Endothelial cell of umbilical vein (primary cell): Measurements from ENCODE around the gene SP1. TPM values are rescaled to one million over a fixed set of nuclear protein-coding genes. Genes with fewer than 3 reads are reported as not detected.

Source experiments
- BruUV-seq: library from RNA; stranded (reverse); fragments of 400-500 nt; replicated peaks from 2 replicates; lab custom pipeline; 2021; lab: Mats Ljungman, UMichigan
- CTCF ChIA-PET: fragments of 300-600, 350-600 bp; sonication (Branson Sonifier 250); formaldehyde crosslinking; loops from one replicate; lab custom pipeline; 2021; ENCODE audit warnings: antibody characterized with exemption, inconsistent platforms; lab: Charles Lee
- POLR2A ChIA-PET: fragments of 300-600, 350-600 bp; sonication (Branson Sonifier 250); formaldehyde crosslinking; loops from one replicate; lab custom pipeline; 2021; ENCODE audit warnings: antibody characterized with exemption, inconsistent platforms; lab: Charles Lee
- DNase-seq: peaks from one replicate; pipeline ENCODE4 v3.0.0-alpha.2; 2011; ENCODE audit warnings: low read depth, low spot score
- FAIRE-seq: peaks from 2 replicates; lab custom pipeline; 2011; peaks lifted over from hg19 to GRCh38; lab: Jason Lieb, UNC
- H2AFZ ChIP-seq: 2 replicates; pipeline ENCODE4 v1.6.0; 2012; ENCODE audit warnings: low read depth, low read length, control low read depth, inconsistent platforms
- H3K27ac ChIP-seq: 2 replicates; pipeline ENCODE4 v1.5.1; 2011; ENCODE audit warnings: low read depth, mild to moderate bottlenecking, control low read depth, low read length, moderate library complexity; ENCODE audit not compliant: insufficient read depth
- H3K27me3 ChIP-seq, 2 experiments: 2 replicates each; pipeline versions ENCODE4 v1.6.0 to v1.6.1; 2011; ENCODE audit warnings: low read length in 2 of 2, mixed read lengths in 1 of 2; ENCODE audit not compliant: control insufficient read depth in 2 of 2, insufficient read depth in 2 of 2
- H3K36me3 ChIP-seq, 2 experiments: 2 replicates in 1 of 2; 3 replicates in 1 of 2; pipeline ENCODE4 v1.5.1; 2011; ENCODE audit warnings: low read length in 2 of 2, mild to moderate bottlenecking in 1 of 2, moderate library complexity in 1 of 2; ENCODE audit not compliant: control insufficient read depth in 2 of 2, insufficient read depth in 2 of 2; ENCODE audit errors: extremely low read depth in 1 of 2
- H3K4me1 ChIP-seq: 3 replicates; pipeline ENCODE4 v1.5.1; 2011; ENCODE audit warnings: mild to moderate bottlenecking, low read length; ENCODE audit not compliant: control insufficient read depth, insufficient read depth; ENCODE audit errors: extremely low read depth
- H3K4me2 ChIP-seq: 2 replicates; pipeline ENCODE4 v1.6.1; 2011; ENCODE audit warnings: low read length, control low read depth, mixed read lengths; ENCODE audit not compliant: insufficient read depth
- H3K4me3 ChIP-seq, 3 experiments: fragments of 200-600 bp in 1 of 3; sonication (generic), shearing (Covaris generic) in 1 of 3; replicated peaks in 1 of 3; 2 replicates each; pipeline ENCODE4 v1.5.1; 2011 to 2016; ENCODE audit warnings: control low read depth in 3 of 3, low read length in 3 of 3, mild to moderate bottlenecking in 2 of 3, inconsistent platforms in 1 of 3, low read depth in 1 of 3, moderate library complexity in 1 of 3; ENCODE audit not compliant: insufficient read depth in 1 of 3
- H3K79me2 ChIP-seq: 2 replicates; pipeline ENCODE4 v1.6.0; 2012; ENCODE audit warnings: low read length, inconsistent platforms; ENCODE audit not compliant: control insufficient read depth, insufficient read depth
- H3K9ac ChIP-seq: replicated peaks from 2 replicates; pipeline ENCODE3; 2011; ENCODE audit warnings: low read length, control low read depth; ENCODE audit not compliant: insufficient read depth; ENCODE audit errors: extremely low read depth
- H3K9me1 ChIP-seq: replicated peaks from 3 replicates; pipeline ENCODE4 v1.6.0; 2011; ENCODE audit warnings: mild to moderate bottlenecking, low read length; ENCODE audit not compliant: control insufficient read depth, insufficient read depth; ENCODE audit errors: extremely low read depth
- H3K9me3 ChIP-seq: replicated peaks from 2 replicates; pipeline ENCODE4 v1.5.1; 2012; ENCODE audit warnings: low read length, inconsistent platforms; ENCODE audit not compliant: control insufficient read depth, insufficient read depth
- H4K20me1 ChIP-seq: replicated peaks from 2 replicates; pipeline ENCODE3; 2011; ENCODE audit warnings: mild to moderate bottlenecking, low read length; ENCODE audit not compliant: control insufficient read depth, insufficient read depth; ENCODE audit errors: extremely low read depth
- EZH2 ChIP-seq: IDR thresholded peaks from 2 replicates; pipeline ENCODE4 v1.6.1; 2012; ENCODE audit warnings: borderline replicate concordance, low read depth, mild to moderate bottlenecking, moderate library complexity, low read length, inconsistent platforms; ENCODE audit not compliant: severe bottlenecking
- FOS ChIP-seq: IDR thresholded peaks from 2 replicates; pipeline ENCODE4 v1.6.1; 2011; ENCODE audit warnings: mild to moderate bottlenecking, low read length, moderate library complexity, borderline replicate concordance; ENCODE audit not compliant: insufficient read depth
- GATA2 ChIP-seq: IDR thresholded peaks from 2 replicates; pipeline ENCODE4 v1.7.0; 2011; ENCODE audit warnings: low read depth, mild to moderate bottlenecking, moderate library complexity, mixed read lengths, low read length; ENCODE audit not compliant: insufficient read length, insufficient read depth
- JUN ChIP-seq: IDR thresholded peaks from 2 replicates; pipeline ENCODE4 v1.6.1; 2011; ENCODE audit warnings: borderline replicate concordance, low read depth; ENCODE audit not compliant: insufficient read length, insufficient read depth
- MYC ChIP-seq: IDR thresholded peaks from one replicate; pipeline ENCODE4 v1.6.1; 2011; ENCODE audit warnings: mild to moderate bottlenecking, low read depth, low read length
- POLR2A ChIP-seq: IDR thresholded peaks from 2 replicates; pipeline ENCODE4 v1.6.1; 2012; ENCODE audit warnings: low read depth, mild to moderate bottlenecking, control low read depth, low read length
- POLR2AphosphoS5 ChIP-seq: IDR thresholded peaks from 2 replicates; pipeline ENCODE4 v1.6.1; 2012; ENCODE audit warnings: low read depth, mild to moderate bottlenecking, control low read depth, low read length, moderate library complexity; ENCODE audit not compliant: insufficient read depth
- dilution Hi-C: fragments of 300-500 bp; cut with MboI; formaldehyde crosslinking; loops from one replicate; pipeline ENCODE4 v1.15.0; 2019; ENCODE audit warnings: low sequenced_read_pairs; ENCODE audit not compliant: extremely low pct_ligation_motif_present
- intact Hi-C: fragments of 100-400 bp; cut with micrococcal nuclease; formaldehyde crosslinking; loops from one replicate; pipeline ENCODE4 v1.10.0; 2022
- polyA plus RNA-seq, 4 experiments: library from polyadenylated mRNA; depleted of rRNA in 3 of 4; stranded (reverse) in 3 of 4; unstranded in 1 of 4; fragments of >200 nt; gene quantifications; 2 replicates each; pipeline versions ENCODE4 v1.2.1 to v1.2.3, GENCODE V29; 2011 to 2012; ENCODE audit warnings: missing spikeins in 1 of 4
- total RNA-seq: library from RNA; stranded (reverse); gene quantifications from 2 replicates; pipeline ENCODE4 v1.2.3, GENCODE V29; 2021
- TF ChIP-seq, protein P1 (sequence below), 2 donors: IDR thresholded peaks; 1 replicate in 1 of 2; 2 replicates in 1 of 2; pipeline ENCODE4 v1.5.1; 2011; ENCODE audit warnings: low read length in 2 of 2, mild to moderate bottlenecking in 2 of 2, moderate library complexity in 2 of 2, control low read depth in 1 of 2, inconsistent platforms in 1 of 2, low read depth in 1 of 2; ENCODE audit not compliant: insufficient read depth in 1 of 2; ENCODE audit errors: extremely low read depth in 1 of 2
- TF ChIP-seq, protein P2 (sequence below): IDR thresholded peaks from 2 replicates; pipeline ENCODE4 v1.6.1; 2011; ENCODE audit not compliant: insufficient read depth, insufficient read length

The SP1 gene
- total and polyA plus RNA-seq, 2 donors (not counting 3 experiments of a cell fraction or from before 2014, with no cell fraction given): 34.8 to 56.3 TPM

GRCh38 chr12:53379389-53380103 lies 430 bp upstream of the SP1 start:
- POLR2A ChIA-PET: interaction anchor here (0.6 to 1.6 kb wide), 9 partner anchors 9 to 325 kb away, joined by 3 to 9 read pairs (median 3); partner anchors contain the start of gene TARBP2

More at GRCh38 chr12:53379389-53380103, 430 bp upstream of the SP1 start:
- dilution Hi-C loops: no loop called here
- BruUV-seq: no TSS peak
- intact Hi-C loops: loop anchor here (1.0 to 2.0 kb wide), 4 partner anchors 27 to 62 kb away; partner anchors contain the start of gene PRR13
- Histone ChIP-seq H3K4me1 (peaks cover 30% of the 10 kb centered on the region), H3K79me2 (peaks cover 25% of the 10 kb centered on the region), H3K36me3 (peaks cover 6 to 12% of the 10 kb centered on the region in 2 experiments), H3K4me3 (peak overlapping the region; percentile 4 to 55 (median 47)), H3K27me3 (no peaks in the 10 kb centered on the region), H3K9me1 (no peaks in the 10 kb centered on the region), H3K9me3 (no peaks in the 10 kb centered on the region), H3K4me2 (peak overlapping the region; percentile 61), H4K20me1 (no peaks in the 10 kb centered on the region), H2AFZ (peak overlapping the region; percentile 73), H3K27ac (peak overlapping the region; percentile 58), H3K9ac (peak overlapping the region; percentile 67)
- TF ChIP-seq, protein P1, sequence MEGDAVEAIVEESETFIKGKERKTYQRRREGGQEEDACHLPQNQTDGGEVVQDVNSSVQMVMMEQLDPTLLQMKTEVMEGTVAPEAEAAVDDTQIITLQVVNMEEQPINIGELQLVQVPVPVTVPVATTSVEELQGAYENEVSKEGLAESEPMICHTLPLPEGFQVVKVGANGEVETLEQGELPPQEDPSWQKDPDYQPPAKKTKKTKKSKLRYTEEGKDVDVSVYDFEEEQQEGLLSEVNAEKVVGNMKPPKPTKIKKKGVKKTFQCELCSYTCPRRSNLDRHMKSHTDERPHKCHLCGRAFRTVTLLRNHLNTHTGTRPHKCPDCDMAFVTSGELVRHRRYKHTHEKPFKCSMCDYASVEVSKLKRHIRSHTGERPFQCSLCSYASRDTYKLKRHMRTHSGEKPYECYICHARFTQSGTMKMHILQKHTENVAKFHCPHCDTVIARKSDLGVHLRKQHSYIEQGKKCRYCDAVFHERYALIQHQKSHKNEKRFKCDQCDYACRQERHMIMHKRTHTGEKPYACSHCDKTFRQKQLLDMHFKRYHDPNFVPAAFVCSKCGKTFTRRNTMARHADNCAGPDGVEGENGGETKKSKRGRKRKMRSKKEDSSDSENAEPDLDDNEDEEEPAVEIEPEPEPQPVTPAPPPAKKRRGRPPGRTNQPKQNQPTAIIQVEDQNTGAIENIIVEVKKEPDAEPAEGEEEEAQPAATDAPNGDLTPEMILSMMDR (IDR thresholded peaks at IDR 0.05; ENCODE audit: extremely low read depth in 1 of 2, insufficient read depth in 1 of 2, low read depth in 1 of 2, low read length in 2 of 2): no peak
- TF ChIP-seq JUN (no peak), MYC (no peak), GATA2 (no peak), EZH2 (no peak), FOS (no peak), POLR2A (peak; percentile 90), POLR2AphosphoS5 (peak; percentile 83)
- TF ChIP-seq, protein P2, sequence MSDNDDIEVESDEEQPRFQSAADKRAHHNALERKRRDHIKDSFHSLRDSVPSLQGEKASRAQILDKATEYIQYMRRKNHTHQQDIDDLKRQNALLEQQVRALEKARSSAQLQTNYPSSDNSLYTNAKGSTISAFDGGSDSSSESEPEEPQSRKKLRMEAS: no peak
- CTCF ChIA-PET: interaction anchor here (0.8 to 4.2 kb wide), 9 partner anchors 27 to 166 kb away, joined by 3 to 32 read pairs (median 4); partner anchors contain the start of genes AAAS and PRR13
- FAIRE-seq (peak; percentile 100), DNase-seq (peak; percentile 100)
